Measurements from ENCODE around the gene PRR30.
"Not testable (repeated sequence)": the region's sequence is repeated elsewhere in the genome, so short reads cannot be mapped to it uniquely, and the experiment has no call there.

The PRR30 gene

GRCh38 chr2:27127883-27128667 is 11.1 kb downstream of the PRR30 start:
- DNase-seq = no peak

- DNase-seq = no peak
Observed at GRCh38 chr2:27126252-27126710, 12.9 kb downstream of the PRR30 start.

- no peak for DNase-seq
Observed at GRCh38 chr2:27125104-27125503, 14.1 kb downstream of the PRR30 start.

GRCh38 chr2:27123302-27124150 is 15.7 kb downstream of the PRR30 start, which contains the start of gene ABHD1:
TSS of gene ABHD1 (plus strand) at chr2:27123815. CDS start at chr2:27123949, 134 bp downstream.
- peak; percentile 75 for DNase-seq

GRCh38 chr2:27122791-27123190 is 16.4 kb downstream of the PRR30 start:
- DNase-seq = no peak

- no peak for DNase-seq
Observed at GRCh38 chr2:27121906-27122305, 17.3 kb downstream of the PRR30 start.

- not testable (repeated sequence) for DNase-seq
Observed at GRCh38 chr2:27119330-27119670, 19.9 kb downstream of the PRR30 start.

GRCh38 chr2:27118525-27119329 is 20.5 kb downstream of the PRR30 start, which contains the start of gene CGREF1:
TSS of gene CGREF1 (minus strand) at chr2:27119128. CDS start at chr2:27104366, 14,762 bp downstream.
- no peak for DNase-seq

- DNase-seq = no peak
Observed at GRCh38 chr2:27117995-27118524, 21.1 kb downstream of the PRR30 start.

- DNase-seq = no peak
Observed at GRCh38 chr2:27115519-27115918, 23.7 kb downstream of the PRR30 start.

GRCh38 chr2:27111392-27112078 is 27.7 kb downstream of the PRR30 start:
- DNase-seq = not testable (repeated sequence)

GRCh38 chr2:27110603-27111352 is 28.4 kb downstream of the PRR30 start:
- not testable (repeated sequence) for DNase-seq

- no peak for DNase-seq
Observed at GRCh38 chr2:27109083-27109482, 30.1 kb downstream of the PRR30 start.

- no peak for DNase-seq
Observed at GRCh38 chr2:27108221-27108620, 31.0 kb downstream of the PRR30 start.

GRCh38 chr2:27105981-27106380 is 33.2 kb downstream of the PRR30 start:
- DNase-seq = no peak

- no peak for DNase-seq
Observed at GRCh38 chr2:27102329-27102728, 36.9 kb downstream of the PRR30 start.

- DNase-seq = no peak
Observed at GRCh38 chr2:27100036-27100435, 39.2 kb downstream of the PRR30 start.

GRCh38 chr2:27099334-27099955 is 39.8 kb downstream of the PRR30 start:
- DNase-seq = no peak

GRCh38 chr2:27097341-27097740 is 41.9 kb downstream of the PRR30 start:
- DNase-seq = no peak

GRCh38 chr2:27096748-27097297 is 42.4 kb downstream of the PRR30 start:
- DNase-seq = peak; percentile 36

Measured in CD4-positive, alpha-beta T cell treated with Interleukin-15 for 1 hour (primary cell).